ENCODE measurements around the gene ZNF883.

- no peak for TF ChIP-seq POLR2A (IDR thresholded peaks at IDR 0.05; ENCODE audit: extremely low read depth, insufficient read length)
- TF ChIP-seq CTCF (IDR thresholded peaks at IDR 0.05; ENCODE audit: low read depth, low read length) = no peak
Measured at GRCh38 chr9:113057193-113057592, 45.2 kb upstream of the ZNF883 start.
